ENCODE data around the gene THBS3.
"Not testable (repeated sequence)": the region's sequence is repeated elsewhere in the genome, so short reads cannot be mapped to it uniquely, and the experiment has no call there.

Gene THBS3

GRCh38 chr1:155207806-155208540, at the start of gene THBS3:
Gene THBS3 (minus strand): TSS chr1:155207897. CDS start chr1:155207876, 21 bp downstream.
- no peak for DNase-seq (ENCODE audit: low read depth, low spot score)
- peak within 1 kb of the TSS; percentile 76 for H3K27ac ChIP-seq

GRCh38 chr1:155256058-155256852, 48.6 kb upstream of the THBS3 start:
- H3K27ac ChIP-seq = peak overlapping the region; percentile 74
- DNase-seq (ENCODE audit: low read depth, low spot score) = no peak

GRCh38 chr1:155255243-155256007, 47.7 kb upstream of the THBS3 start, which contains the start of gene ENTREP3:
Gene ENTREP3 (minus strand): TSS chr1:155255483. CDS start chr1:155254877, 606 bp downstream.
- peak within 1 kb of the TSS; percentile 74 for H3K27ac ChIP-seq
- DNase-seq (ENCODE audit: low read depth, low spot score) = no peak

GRCh38 chr1:155254714-155255242, 47.1 kb upstream of the THBS3 start:
- H3K27ac ChIP-seq = peak overlapping the region; percentile 74

GRCh38 chr1:155254228-155254713, 46.6 kb upstream of the THBS3 start:
- peak overlapping the region; percentile 74 for H3K27ac ChIP-seq
- no peak for DNase-seq (ENCODE audit: low read depth, low spot score)

More at GRCh38 chr1:155254714-155255242, 47.1 kb upstream of the THBS3 start:
- no peak for DNase-seq (ENCODE audit: low read depth, low spot score)

GRCh38 chr1:155253797-155254196, 46.1 kb upstream of the THBS3 start:
- DNase-seq (ENCODE audit: low read depth, low spot score) = no peak
- peak overlapping the region; percentile 74 for H3K27ac ChIP-seq

- peak overlapping the region; percentile 74 for H3K27ac ChIP-seq
- DNase-seq (ENCODE audit: low read depth, low spot score) = no peak
Observed at GRCh38 chr1:155253208-155253607, 45.5 kb upstream of the THBS3 start.

- H3K27ac ChIP-seq = no peak overlapping the region
- DNase-seq (ENCODE audit: low read depth, low spot score) = no peak
Observed at GRCh38 chr1:155251566-155251965, 43.9 kb upstream of the THBS3 start.

GRCh38 chr1:155250633-155251449, 43.1 kb upstream of the THBS3 start:
- peak; percentile 39 for DNase-seq (ENCODE audit: low read depth, low spot score)
- no peak overlapping the region for H3K27ac ChIP-seq

GRCh38 chr1:155250246-155250632, 42.5 kb upstream of the THBS3 start:
- no peak overlapping the region for H3K27ac ChIP-seq
- no peak for DNase-seq (ENCODE audit: low read depth, low spot score)

GRCh38 chr1:155247667-155248553, 40.2 kb upstream of the THBS3 start:
- DNase-seq (ENCODE audit: low read depth, low spot score) = no peak

GRCh38 chr1:155246796-155247195, 39.1 kb upstream of the THBS3 start:
- H3K27ac ChIP-seq; DNase-seq (ENCODE audit: low read depth, low spot score): not testable (repeated sequence)

More at GRCh38 chr1:155247667-155248553, 40.2 kb upstream of the THBS3 start:
- H3K27ac ChIP-seq = no peak overlapping the region

- H3K27ac ChIP-seq = peak overlapping the region; percentile 72
- no peak for DNase-seq (ENCODE audit: low read depth, low spot score)
Observed at GRCh38 chr1:155245163-155245524, 37.4 kb upstream of the THBS3 start.

- H3K27ac ChIP-seq = peak overlapping the region; percentile 72
- peak; percentile 95 for DNase-seq (ENCODE audit: low read depth, low spot score)
Observed at GRCh38 chr1:155244368-155245162, 36.9 kb upstream of the THBS3 start.

- no peak for DNase-seq (ENCODE audit: low read depth, low spot score)
- H3K27ac ChIP-seq = peak overlapping the region; percentile 72
Observed at GRCh38 chr1:155242805-155243358, 35.2 kb upstream of the THBS3 start.

GRCh38 chr1:155241841-155242264, 34.2 kb upstream of the THBS3 start:
- peak overlapping the region; percentile 72 for H3K27ac ChIP-seq
- DNase-seq (ENCODE audit: low read depth, low spot score) = no peak

- peak overlapping the region; percentile 72 for H3K27ac ChIP-seq
- DNase-seq (ENCODE audit: low read depth, low spot score) = no peak
Observed at GRCh38 chr1:155241069-155241679, 33.5 kb upstream of the THBS3 start.

All from epithelial cell of prostate (primary cell).